EL (cell line): ENCODE measurements around the gene CNIH3.

ENCODE experiments used
- DNase-seq: peaks from one replicate; pipeline ENCODE4 v3.0.0-alpha.2; 2016

Gene CNIH3

DNA sequence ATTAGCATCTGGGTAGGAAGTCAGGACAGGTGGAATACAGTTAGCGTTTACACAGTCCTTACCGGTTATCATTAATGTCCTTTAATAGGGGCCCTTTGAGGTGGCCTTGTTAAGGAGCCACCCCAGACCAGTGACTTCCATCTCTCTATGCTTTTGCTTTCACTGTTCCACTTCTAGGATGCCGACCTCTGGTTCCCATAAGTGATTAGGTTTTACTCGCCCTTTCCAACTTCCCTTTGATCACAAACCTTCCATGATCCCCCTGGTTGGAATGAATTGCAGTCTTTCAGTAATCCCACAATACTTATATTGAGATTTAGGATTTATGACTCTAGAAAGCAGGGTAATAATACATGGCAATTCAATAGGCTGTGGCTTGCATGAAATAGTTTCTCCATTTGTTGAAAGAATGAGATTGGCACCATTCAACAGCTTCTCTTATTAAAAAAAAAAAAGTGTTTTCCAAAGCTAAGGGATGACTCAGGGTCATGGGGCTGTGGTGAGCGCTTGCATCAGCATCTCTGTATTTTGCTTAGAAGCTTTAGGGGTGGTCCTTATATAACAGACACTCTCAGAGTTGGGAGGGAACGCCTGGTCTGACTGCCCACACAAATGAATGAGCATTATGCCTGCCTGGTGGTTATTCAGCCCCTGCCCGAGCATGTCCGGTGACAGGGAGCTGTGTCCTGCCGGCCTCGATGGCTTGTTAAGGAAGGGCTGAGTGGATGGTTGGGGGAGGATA lies 110.5 kb downstream of the CNIH3 start:
- DNase-seq: peak; percentile 78

DNA sequence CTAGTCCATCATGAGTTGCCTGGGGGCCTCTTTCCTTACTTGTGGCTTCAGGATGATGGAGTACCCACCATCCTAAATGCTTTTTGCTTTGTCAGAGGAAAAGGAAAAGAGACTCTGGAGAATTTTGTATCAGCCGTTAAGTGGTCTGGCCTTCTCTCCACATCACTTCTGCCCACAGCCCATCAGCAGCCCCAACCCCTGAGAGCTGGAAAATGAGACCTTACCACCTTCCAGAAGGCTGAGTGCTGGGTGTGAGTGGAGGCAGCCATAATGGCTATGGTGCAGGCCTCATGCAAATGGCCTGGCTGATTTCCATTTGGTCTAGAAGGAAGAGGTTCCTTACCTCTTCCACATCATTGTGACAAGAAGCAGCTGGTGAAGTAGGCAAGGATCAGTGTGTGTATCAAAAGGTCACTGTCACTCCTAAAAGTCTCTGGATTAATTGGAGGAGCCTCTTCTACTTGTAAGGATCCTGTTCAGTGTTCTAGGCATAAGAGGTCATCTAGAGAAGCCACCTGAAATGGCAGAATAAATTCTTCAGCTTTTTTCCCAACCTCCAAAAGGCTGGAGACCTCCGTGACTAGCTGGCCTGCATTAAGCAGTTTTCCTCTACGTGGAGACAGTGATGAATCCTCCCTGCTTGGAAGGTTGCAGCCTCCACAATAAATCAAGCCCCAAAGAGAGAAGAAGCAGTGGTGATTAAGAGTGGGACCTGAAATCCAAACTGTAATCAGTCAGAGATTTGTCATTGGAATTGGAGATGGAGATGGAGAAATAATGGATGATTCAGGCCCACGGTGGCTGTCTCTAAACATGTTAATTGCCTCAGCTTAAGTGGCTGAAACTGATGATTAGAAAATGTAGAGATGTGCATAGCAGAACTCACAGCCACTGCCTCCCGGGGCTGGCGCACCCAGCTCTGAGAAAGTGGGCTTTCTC lies 111.5 kb downstream of the CNIH3 start:
- DNase-seq: peak; percentile 4

DNA sequence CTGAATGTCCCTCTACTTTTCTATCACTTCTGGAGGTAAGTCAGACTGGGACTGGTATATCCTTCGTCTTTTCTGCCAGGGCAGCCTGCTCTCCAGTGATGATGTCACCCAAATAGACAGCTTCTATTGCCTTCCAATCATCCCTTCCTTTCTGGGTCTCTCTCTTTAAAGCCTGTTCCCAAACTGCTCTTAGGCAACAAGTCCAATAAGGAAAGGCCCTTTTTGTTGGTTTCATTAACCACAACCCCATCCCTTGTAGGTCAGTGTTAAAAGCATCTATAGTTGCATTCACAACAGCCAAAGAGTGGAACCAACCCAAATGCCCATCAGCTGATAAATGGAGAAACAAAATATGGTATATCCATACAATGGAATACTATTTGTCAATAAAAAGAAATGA lies 114.4 kb downstream of the CNIH3 start:
- no peak for DNase-seq

DNA sequence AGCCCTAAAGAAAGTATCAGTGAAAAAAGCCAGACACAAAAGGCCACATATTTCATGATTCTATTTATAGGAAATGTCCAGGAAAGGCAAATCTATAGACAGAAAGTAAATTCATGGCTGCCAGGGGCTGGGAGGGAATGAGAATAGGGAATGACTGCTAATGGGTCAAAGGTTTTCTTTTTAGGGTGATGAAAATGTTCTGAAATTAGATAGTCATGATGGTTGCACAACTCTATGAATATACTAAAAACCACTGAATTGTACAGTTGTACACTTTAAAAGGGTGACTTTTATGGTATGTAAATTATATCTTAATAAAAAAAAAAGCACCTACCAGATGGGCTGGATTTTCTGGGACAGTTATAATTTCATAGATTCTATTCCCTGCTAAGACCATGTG lies 114.8 kb downstream of the CNIH3 start:
- no peak for DNase-seq

DNA sequence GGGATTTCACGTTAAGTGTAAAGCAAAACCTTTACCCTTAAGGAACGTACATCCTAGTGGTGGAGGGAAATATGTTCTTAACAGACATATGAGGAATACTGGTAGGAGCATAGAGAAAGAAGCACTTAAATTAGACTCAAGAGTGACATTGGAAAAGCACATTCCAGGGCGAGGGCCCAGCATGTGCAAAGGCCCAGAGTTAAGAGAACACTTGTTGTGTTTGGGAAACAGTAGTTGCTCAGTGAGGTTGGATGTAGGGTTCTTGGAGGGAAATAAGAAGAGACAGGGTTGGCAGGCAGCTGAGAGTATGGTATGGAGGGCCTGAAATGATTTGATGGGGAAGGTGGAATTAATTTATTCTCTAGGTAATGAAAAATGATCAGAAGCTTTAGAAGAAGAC lies 115.5 kb downstream of the CNIH3 start:
- DNase-seq: no peak

DNA sequence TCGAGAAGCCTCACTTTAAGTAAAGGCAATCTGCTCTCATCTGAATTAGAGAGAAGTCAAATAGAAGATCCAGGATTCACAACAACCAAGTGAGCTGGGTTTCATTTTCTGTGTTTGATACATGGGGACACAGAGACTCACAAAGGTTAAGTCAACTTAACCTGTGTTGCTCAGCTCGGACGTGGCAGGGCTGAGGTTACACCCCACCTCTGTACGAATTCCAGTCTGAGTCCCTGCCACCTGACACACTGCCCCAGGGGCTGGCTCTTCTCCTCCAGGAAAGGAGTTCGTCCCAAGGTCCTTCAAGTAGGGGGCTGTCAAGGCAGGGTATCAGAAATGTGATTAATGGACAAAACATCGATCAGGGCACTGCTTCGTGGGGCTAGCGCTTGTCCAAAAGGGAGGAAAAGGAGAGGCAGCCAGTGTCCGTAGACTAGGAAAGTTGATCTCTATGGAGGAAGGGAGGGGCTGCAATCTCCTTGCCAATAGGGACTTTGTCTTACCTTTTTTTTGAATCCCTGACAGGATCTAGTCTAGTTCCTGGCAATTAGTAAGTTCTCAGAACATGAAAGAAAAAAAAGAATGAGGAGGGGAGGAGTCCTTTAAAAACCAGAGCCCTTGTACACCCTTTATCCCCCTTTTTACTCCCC lies 116.4 kb downstream of the CNIH3 start:
- DNase-seq: no peak

DNA sequence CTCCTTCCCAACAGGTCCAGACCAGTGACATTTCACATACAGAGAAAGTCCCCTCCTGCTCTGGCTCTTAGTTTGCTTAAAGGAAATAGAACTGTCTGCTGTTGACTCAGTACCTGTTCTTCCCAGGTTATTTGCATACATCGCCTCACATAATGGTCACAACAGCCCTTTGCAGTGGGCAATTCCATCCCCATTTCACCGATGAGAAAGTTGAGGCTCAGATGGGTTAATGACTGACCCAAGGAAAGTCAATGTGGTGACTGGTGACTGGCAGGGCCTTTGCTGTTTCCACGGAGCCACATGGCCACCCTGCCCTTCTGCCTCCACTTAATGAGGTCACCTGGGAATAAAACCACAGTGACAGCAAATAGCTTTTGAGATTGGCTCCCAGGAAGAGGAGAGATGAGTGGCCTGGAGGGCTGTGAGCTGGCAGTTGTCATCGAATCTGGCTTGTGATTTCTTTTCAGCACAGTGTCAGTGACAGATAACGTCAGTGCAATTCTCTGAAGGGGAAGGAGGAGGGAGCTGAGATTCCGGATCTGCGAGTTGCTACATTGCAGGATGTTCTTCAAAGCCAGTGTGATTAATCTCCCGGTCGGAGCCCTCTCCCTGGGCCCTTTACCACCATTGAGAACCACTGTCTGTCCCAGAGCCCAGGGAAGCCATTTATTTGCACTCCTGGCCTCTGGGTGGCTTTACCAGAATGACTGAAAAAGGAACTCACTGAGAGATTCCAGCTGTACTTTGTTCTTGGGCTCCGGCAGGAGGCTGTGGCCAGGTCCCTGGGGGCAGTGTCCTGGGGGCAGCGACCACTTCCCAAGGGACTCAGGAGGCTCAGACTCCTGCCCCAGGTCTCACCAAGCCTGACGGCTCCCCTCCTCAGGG lies 117.2 kb downstream of the CNIH3 start:
- peak; percentile 23 for DNase-seq

DNA sequence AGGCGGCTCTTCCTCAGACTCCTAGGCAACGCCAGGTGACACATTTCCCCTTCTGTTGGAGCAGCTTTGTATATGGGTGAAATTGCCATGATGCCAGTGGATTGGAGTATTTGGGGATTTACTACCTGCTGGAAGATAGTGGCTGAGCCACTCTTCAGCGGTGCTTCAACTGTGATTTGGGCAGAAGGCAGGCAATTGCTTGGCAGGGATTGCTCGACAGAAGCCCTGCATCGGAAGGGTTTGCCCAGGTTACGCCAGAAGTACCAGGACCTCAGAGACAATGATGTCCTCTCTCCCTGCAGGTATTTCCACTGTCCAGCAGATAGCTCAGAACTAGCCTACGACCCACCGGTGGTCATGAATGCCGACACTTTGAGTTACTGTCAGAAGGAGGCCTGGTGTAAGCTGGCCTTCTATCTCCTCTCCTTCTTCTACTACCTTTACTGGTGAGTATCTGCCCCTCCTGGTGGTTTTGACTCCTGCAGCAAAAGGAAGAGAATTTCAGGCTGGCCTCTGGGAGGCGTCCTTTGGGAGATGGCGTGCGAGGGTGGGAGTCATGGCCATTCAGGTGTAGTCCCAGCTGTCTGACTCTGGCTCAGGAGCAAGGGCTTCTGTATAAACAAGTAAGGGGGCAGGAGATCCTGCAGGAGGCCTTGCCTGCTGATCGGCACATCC lies 118.3 kb downstream of the CNIH3 start:
- no peak for DNase-seq

DNA sequence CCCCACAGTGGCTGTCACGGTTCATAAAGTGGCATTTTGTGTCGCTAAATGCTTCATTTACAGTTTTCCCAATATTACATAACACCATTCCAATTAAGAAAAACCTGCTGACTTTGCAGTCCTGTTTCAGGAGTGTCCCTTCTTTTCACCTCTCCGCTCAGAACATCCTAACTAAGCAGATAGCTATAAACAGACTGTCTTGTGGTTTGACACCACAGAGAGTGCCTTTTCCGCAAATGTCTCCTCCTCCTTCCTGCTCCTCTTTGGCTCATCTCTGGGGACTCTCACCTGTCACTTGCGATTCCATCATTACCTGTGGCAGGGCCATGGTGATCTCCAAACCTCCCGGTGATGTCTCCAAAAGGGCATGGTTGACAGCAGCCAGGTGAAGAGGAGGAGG lies 119.0 kb downstream of the CNIH3 start:
- no peak for DNase-seq

DNA sequence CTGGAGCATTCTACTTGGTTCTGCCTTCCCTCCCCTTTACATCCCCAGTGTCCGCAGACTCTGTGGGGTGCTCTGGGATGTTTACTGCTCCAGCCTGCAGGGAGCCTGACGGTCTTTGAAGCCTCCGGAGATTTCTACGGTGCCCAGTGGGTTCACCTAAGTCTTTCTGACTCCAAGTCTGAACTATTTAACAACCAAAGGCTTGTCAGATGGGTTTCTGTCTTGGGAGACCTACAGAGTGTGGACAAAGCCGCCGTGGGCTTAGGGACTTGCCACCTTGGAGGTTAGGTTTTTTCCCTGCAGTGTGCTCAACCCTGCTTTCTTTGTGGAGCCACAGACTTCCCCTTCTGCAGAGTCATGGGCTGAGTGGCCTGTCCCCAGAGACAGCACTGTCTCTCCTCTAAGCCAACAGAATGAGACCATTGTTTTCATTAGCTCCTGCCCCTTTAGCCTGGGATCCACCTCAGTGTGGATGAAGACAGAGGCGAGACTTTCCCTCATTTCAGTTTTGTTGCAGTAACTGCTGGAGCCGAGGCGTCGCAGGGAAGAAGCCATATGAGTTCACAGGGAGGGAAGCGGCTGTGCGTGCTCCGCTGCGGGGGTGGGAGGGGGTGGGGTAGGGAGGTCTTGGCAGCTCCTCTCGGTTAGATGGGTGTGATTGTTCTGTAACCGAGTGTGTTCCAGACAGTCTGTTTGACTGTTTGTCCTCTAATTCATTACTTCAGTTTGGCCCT lies 120.7 kb downstream of the CNIH3 start:
- no peak for DNase-seq

DNA sequence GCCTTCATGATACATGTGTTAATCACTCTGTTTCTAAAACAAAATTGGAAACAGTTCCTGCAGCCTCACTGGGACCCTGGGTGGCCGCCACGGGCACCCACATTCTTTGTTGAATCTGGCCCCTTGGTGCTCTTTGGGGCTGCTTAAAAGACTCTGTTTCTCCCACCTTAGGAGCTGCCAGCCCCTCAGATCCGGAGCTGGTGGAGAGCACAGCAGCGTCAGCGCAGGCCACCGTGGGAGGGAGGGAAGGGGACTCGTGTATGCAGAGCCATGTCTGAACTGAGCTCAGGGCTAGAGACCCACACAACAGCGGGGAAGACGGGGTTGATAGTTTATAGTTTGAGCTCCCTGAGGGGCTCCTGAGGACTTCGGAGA lies 121.2 kb downstream of the CNIH3 start:
- no peak for DNase-seq

DNA sequence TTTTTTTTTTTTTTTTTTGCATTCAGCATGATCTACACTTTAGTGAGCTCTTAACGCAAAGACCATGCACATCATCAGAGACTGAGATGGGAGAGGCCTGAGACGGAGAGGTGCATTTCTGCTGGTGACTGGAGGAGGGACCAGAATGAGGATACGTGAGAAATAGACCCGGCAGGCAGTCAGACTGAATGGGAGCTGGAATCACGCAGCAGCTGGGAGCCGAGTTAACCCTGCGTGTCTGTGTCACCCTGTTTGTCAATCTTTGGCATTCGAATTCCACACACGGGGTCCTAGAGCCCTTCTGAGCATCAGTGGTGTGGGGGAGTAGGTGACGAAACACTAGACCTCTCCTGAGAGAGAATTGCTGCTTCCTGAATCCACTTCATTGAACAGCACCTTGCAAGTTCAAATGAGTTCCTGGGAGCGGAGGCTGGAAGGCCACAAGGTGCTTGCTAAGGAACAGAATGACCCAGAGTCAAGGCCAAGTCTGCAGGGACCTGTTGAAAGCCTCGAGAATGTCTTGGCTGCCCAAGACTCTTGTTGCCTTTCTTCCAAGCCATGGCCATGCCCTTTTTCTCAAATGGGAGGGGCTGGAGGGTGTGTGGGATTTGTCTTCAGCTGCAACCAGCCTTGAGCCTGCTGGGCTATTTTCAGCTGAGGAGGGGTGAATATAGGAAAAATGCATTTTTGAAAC lies 123.3 kb downstream of the CNIH3 start:
- DNase-seq: no peak

DNA sequence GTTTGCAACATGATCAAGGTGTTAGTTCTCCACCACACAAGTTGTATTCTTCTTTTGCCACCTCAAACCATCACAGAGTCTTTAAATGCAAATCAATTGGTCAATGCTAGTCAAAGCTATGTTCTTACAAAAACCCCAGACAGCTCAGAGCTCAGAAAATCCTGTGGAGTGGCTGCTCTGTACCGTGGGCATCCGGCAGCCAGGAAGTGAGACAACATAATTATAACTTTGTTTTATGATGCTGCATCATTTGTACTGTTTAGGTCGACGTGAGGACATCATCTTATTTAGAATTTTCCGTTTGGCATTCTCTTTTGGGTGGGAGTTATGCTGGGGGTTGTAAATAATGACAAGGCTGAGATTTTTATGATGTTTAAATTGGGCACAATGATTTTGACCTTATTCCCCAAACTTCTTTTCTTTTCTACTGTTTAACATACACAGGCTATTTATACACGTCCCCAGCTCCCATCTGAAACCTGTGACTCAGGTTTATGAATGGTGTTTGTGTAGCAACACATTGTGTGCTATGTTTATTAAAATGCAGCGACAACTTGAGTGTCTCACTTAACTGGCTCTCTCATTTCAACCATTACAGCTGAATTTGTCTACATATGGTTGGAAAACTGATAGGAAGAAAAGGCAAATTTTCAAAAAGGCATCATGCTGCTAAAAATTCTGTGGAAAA lies 124.0 kb downstream of the CNIH3 start:
- no peak for DNase-seq

DNA sequence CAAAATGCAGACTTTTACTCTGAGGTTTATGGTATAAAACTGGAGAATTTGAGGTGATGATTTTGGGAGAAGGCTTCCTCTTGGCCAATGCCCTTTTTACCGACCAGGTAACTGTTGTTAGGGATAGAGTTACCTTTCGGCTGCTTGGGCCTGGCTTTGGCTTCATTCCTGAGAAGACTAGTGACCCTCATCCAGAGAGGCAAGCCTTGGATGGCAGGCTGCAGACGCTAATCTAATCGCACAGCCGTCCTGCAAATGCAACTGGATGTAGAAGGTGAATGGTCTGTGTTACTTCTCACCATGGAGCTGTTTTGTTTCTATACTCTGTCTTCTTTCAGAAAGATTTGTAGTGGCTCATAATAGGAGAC lies 124.6 kb downstream of the CNIH3 start:
- no peak for DNase-seq

DNA sequence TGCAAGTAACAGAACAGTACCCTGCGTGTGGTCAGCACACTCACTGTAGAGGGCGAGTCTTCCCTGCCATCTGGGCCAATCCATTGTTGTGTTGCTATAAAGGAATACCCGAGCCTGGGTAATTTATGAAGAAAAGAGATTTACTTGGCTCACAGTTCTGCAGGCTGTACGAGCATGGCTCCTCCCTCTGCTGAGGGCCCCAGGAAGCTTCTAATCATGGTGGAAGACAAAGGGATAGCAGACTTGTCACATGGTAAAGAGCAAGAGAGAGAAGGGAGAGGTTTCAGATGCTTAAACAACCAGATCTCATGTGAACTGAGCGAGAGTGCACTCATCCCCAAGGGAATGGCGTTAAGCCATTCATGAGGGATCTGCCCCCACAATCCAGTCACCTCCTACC lies 126.2 kb downstream of the CNIH3 start:
- DNase-seq: no peak

DNA sequence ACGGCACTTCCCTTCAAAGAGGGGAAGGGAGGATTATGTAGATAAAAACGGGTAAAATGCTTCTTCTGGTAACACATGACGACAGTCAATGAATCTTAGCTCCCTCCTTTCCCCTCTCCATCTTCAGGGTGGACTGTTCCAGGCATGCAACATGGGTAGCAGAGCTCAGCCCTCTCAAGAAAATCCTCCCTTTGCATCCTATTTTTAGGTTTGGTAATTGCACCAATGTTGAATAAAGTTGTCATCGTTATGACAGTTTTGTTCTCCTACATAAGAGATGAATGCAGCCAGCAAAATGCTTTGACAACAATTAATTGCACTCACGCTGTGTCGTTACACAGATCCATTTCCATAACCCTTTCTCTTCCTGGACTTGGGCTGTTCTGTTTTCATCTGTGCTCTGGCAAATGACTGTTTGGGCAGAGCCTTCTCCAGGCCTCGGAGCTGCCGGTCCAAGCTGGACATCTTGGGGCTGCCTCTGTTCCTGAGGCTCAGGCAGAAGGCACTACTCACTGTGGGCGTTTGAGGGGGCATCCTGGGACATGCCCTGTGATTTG lies 127.6 kb downstream of the CNIH3 start:
- no peak for DNase-seq

DNA sequence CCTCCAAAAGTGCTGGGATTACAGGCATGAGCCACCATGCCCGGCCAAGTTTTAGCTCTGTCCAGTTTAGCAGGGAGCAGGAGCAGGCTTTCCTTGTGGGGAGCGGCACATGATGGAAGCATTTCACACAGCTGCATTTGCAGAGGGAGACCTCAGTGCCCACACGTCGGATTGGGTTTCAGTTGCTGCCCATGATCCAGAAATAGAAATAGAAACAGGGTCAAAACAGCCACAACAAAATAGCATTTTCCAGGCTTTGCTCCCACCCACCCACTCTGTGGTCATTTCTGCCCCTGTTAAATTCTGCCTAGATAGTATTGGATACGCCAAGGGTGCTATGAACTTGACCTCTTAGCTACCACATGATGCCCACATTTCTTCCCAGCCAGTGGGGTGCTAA lies 128.4 kb downstream of the CNIH3 start:
- no peak for DNase-seq

DNA sequence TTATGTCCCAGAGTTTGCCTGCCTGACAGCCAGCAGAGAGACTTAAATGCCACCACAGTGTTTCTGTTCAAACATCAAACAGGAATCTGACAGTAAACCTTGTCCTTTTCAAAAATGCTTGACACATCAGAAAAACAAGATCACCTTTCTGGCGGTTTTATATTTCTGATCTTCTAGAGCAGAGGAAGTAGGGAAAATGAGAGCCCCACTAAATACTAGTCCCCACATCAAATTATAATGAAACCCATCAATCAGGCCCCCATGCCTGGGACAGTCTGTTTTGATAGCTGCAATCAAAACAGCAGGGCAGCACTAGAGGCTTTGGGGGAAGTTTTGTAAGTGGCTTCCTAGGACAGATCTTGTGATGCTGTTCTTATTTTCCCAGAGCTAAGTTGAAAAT lies 129.3 kb downstream of the CNIH3 start:
- no peak for DNase-seq

DNA sequence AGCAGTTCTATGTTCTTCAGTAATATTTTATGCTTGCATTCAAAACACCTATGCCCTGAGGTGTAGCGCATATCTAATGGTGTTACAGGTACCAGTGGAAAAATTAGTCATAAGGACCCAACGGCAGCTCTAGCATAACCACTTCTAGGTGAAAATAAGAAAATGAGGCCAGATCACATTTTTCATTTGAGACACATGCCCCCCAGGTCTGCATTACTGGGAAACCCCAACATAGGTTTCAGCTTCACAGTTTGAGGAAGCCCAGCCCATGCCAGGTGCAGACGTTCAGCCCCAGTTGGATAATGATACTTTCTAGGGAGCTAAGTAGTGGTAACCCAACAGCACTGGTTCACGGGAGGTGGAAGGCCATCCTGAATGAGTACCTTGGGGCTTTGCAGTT lies 129.8 kb downstream of the CNIH3 start:
- DNase-seq: no peak

DNA sequence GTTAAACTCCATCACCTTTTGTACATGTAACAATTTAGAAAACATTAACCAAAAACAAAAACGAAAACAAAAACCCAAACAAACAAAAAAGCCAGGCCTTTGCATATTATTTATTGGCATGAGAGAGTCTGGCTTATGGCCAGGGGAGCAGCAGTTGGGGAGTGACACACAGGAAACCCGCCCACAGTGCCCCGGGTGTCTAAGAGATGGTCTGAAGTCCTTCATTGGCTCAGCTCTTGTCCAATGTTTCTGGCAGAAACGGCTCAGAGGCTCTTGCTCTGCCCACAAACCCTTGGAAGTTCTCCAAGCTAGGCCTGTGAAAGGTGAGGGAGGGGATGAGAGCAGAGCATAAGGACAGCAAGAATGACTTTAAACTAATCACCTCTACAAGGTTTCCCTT lies 131.5 kb downstream of the CNIH3 start:
- peak; percentile 43 for DNase-seq
